Hypothalamus (tissue), 51 donors: ENCODE results near the gene WDR5B.
A peak's percentile ranks its signal among the peaks of the same experiment; 100 is the strongest.

Experiments used
- DNase-seq, 51 donors: peaks; one replicate each; lab custom pipeline; 2025; lab: John Stamatoyannopoulos, UW

The WDR5B gene

GRCh38 chr3:122410111-122410510 lies 5.8 kb downstream of the WDR5B start:
- DNase-seq, result no peak

GRCh38 chr3:122409446-122409845 lies 6.4 kb downstream of the WDR5B start:
- no peak for DNase-seq

- DNase-seq, result no peak
Observed at GRCh38 chr3:122407946-122408345, 7.9 kb downstream of the WDR5B start.

GRCh38 chr3:122406198-122406597 lies 9.7 kb downstream of the WDR5B start:
- DNase-seq, result no peak

GRCh38 chr3:122405015-122405414 lies 10.8 kb downstream of the WDR5B start:
- no peak for DNase-seq

GRCh38 chr3:122403489-122403888 lies 12.4 kb downstream of the WDR5B start:
- no peak for DNase-seq

GRCh38 chr3:122398920-122399319 lies 16.9 kb downstream of the WDR5B start:
- no peak for DNase-seq

- no peak for DNase-seq
Observed at GRCh38 chr3:122397201-122397600, 18.7 kb downstream of the WDR5B start.

GRCh38 chr3:122396511-122396910 lies 19.4 kb downstream of the WDR5B start:
- DNase-seq, result no peak

GRCh38 chr3:122395582-122395981 lies 20.3 kb downstream of the WDR5B start:
- no peak for DNase-seq

GRCh38 chr3:122394173-122394572 lies 21.7 kb downstream of the WDR5B start:
- DNase-seq, result no peak

GRCh38 chr3:122392868-122393844 lies 22.7 kb downstream of the WDR5B start:
- DNase-seq, result peak in 4 of 51 donors; percentile 1 to 11 (median 6)

- no peak for DNase-seq
Observed at GRCh38 chr3:122391681-122392446, 24.0 kb downstream of the WDR5B start.

GRCh38 chr3:122390665-122391064 lies 25.2 kb downstream of the WDR5B start:
- no peak for DNase-seq

- DNase-seq, result no peak
Observed at GRCh38 chr3:122389892-122390291, 26.0 kb downstream of the WDR5B start.

GRCh38 chr3:122389197-122389596 lies 26.7 kb downstream of the WDR5B start:
- no peak for DNase-seq

- no peak for DNase-seq
Observed at GRCh38 chr3:122387709-122388108, 28.2 kb downstream of the WDR5B start.

- peak; percentile 38 to 96 (median 89) for DNase-seq
Observed at GRCh38 chr3:122383771-122384697, 31.8 kb downstream of the WDR5B start, which contains the start of gene FAM162A. TSS of gene FAM162A (plus strand) at chr3:122384182. CDS start at chr3:122384266, 84 bp downstream.

- peak; percentile 25 to 92 (median 71) for DNase-seq
Observed at GRCh38 chr3:122382888-122383666, 32.8 kb downstream of the WDR5B start, which contains the start of gene MIX23. TSS of gene MIX23 (minus strand) at chr3:122383231. CDS start at chr3:122383224, 7 bp downstream.
